ENCODE data around the gene RPL37A.

DNA sequence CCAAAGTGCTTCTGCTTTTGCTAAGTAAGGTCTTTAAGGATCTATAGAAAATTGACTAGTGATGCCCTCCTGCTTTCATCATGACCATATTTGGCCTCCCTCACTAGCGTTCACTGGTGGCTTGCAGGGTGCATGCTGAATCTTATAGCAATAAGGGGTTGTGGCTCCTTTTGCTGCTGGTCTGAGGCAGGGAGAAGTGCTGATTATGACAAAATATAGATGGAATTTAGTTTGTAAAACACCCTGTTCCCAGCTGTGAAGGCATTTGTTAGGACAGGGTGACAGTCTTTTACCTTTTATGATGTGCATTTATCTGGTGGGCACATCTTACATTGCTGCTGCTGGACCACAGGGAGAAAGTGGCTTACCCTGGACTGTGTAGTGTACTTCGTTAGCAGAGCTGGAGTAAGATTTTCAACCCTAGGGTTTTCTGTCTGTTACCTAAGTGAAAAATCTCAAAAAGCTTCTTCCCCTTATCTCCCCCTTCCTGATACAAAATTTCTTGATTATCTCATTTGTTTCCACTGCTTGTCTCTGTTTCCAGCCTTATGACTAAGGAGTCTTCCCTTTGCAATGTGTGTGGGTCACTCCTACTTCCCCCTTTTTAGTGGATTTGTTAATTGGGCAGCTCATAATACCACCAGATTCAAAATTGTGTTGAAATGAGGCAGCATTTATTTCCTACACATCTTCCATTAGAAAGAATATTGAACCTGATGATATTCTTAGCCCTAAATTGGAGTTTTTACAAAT lies 21.2 kb upstream of the RPL37A start:
- TF ChIP-seq GATA2 (IDR thresholded peaks at IDR 0.05; ENCODE audit: low read depth, low read length) (no peak), GATA3 (IDR thresholded peaks at IDR 0.05; ENCODE audit: low read depth, low read length) (no peak)

Data from SH-SY5Y (cell line).